H1 (cell line): Measurements from ENCODE around the gene GNL2. TPM values are rescaled to one million over a fixed set of nuclear protein-coding genes. Genes with fewer than 3 reads are reported as not detected.

Experiments used
- BRCA1 ChIP-seq: IDR thresholded peaks from 2 replicates; pipeline ENCODE4 v1.6.1; 2012; ENCODE audit warnings: low read depth, low read length, improper control_type of control experiment
- CBX8 ChIP-seq: fragments of 300-800, 300-1000 bp; sonication (generic); IDR thresholded peaks from 2 replicates; pipeline ENCODE4 v1.7.1; 2016; ENCODE audit warnings: low read depth, low read length, borderline replicate concordance
- CEBPB ChIP-seq: IDR thresholded peaks from 2 replicates; pipeline ENCODE4 v1.6.1; 2012; ENCODE audit warnings: low read depth, low read length
- CTBP2 ChIP-seq: IDR thresholded peaks from 2 replicates; pipeline ENCODE4 v1.7.0; 2011; ENCODE audit warnings: borderline replicate concordance, mild to moderate bottlenecking, moderate library complexity, mixed read lengths, low read length; ENCODE audit not compliant: insufficient read depth, insufficient read length
- EP300 ChIP-seq, 2 experiments: IDR thresholded peaks; 1 replicate in 1 of 2; 2 replicates in 1 of 2; pipeline ENCODE4 v1.6.1; 2011 to 2012; ENCODE audit warnings: low read depth in 2 of 2, low read length in 2 of 2, mild to moderate bottlenecking in 2 of 2, borderline replicate concordance in 1 of 2, inconsistent platforms in 1 of 2, moderate library complexity in 1 of 2
- FOSL1 ChIP-seq: IDR thresholded peaks from 2 replicates; pipeline ENCODE4 v1.6.1; 2011; ENCODE audit warnings: mild to moderate bottlenecking, low read depth, low read length, moderate library complexity; ENCODE audit not compliant: insufficient read depth
- JUND ChIP-seq: IDR thresholded peaks from 2 replicates; pipeline ENCODE4 v1.6.1; 2011; ENCODE audit warnings: mild to moderate bottlenecking, improper control_type of control experiment, low read length
- KDM1A ChIP-seq: fragments of 200-600, 300-600 bp; sonication (generic); IDR thresholded peaks from 2 replicates; pipeline ENCODE4 v1.7.1; 2016; ENCODE audit warnings: mild to moderate bottlenecking, low read length, borderline replicate concordance
- NRF1 ChIP-seq: IDR thresholded peaks from 2 replicates; pipeline ENCODE4 v1.6.1; 2011; ENCODE audit warnings: mild to moderate bottlenecking, low read depth, low read length, improper control_type of control experiment
- POLR2A ChIP-seq, 2 experiments: IDR thresholded peaks; 1 replicate in 1 of 2; 2 replicates in 1 of 2; pipeline ENCODE4 v1.6.1; 2011; ENCODE audit warnings: low read depth in 2 of 2, low read length in 2 of 2, mild to moderate bottlenecking in 2 of 2; ENCODE audit errors: control extremely low read depth in 1 of 2
- POLR2AphosphoS5 ChIP-seq: IDR thresholded peaks from 2 replicates; pipeline ENCODE4 v1.6.1; 2011; ENCODE audit warnings: low read depth, low read length
- RAD21 ChIP-seq, 2 experiments: IDR thresholded peaks in 1 of 2; conservative IDR thresholded peaks in 1 of 2; 2 replicates each; pipeline ENCODE4 v1.6.1; 2011; ENCODE audit warnings: low read depth in 2 of 2, low read length in 2 of 2, improper control_type of control experiment in 1 of 2, inconsistent platforms in 1 of 2, mild to moderate bottlenecking in 1 of 2, moderate library complexity in 1 of 2
- RNF2 ChIP-seq: fragments of 200-900, 300-1000 bp; sonication (generic); IDR thresholded peaks from 2 replicates; pipeline ENCODE4 v1.7.1; 2016; ENCODE audit warnings: borderline replicate concordance, low read depth, mild to moderate bottlenecking, antibody characterized with exemption, low read length; ENCODE audit not compliant: poor library complexity, severe bottlenecking; ENCODE audit errors: missing control alignments
- SP1 ChIP-seq: IDR thresholded peaks from 2 replicates; pipeline ENCODE4 v1.6.1; 2011; ENCODE audit warnings: low read depth, low read length
- SP4 ChIP-seq: IDR thresholded peaks from 2 replicates; pipeline ENCODE4 v1.6.1; 2012; ENCODE audit warnings: low read length, inconsistent platforms
- TAF1 ChIP-seq: IDR thresholded peaks from 2 replicates; pipeline ENCODE4 v1.6.1; 2011; ENCODE audit warnings: mild to moderate bottlenecking, low read depth, low read length
- TCF12 ChIP-seq: IDR thresholded peaks from 2 replicates; pipeline ENCODE4 v1.6.1; 2011; ENCODE audit warnings: low read depth, mild to moderate bottlenecking, low read length
- TEAD4 ChIP-seq: IDR thresholded peaks from 2 replicates; pipeline ENCODE4 v1.6.1; 2012; ENCODE audit warnings: low read depth, low read length, inconsistent platforms, mixed read lengths
- polyA plus RNA-seq, 7 experiments: library from polyadenylated mRNA; depleted of rRNA in 3 of 7; stranded (reverse) in 5 of 7; unstranded in 2 of 7; fragments of >200 nt in 5 of 7; fragments of 200-250 nt in 2 of 7; gene quantifications; 1 replicate in 5 of 7; 2 replicates in 1 of 7; 4 replicates in 1 of 7; pipeline versions ENCODE4 v1.2.1 to v1.2.3, GENCODE V29; 2011 to 2013; ENCODE audit warnings: missing spikeins in 2 of 7, mixed read lengths in 2 of 7
- total RNA-seq: library from RNA; stranded (reverse); fragmentation: NEBNext Ultra II Directional; extraction: Animal tissue kit (Norgen Biotek cat#: 25700); gene quantifications from 2 replicates; pipeline ENCODE4 v1.2.1, GENCODE V29; 2021
- TF ChIP-seq, protein P1 (sequence below): IDR thresholded peaks from 2 replicates; pipeline ENCODE4 v1.6.1; 2011; ENCODE audit warnings: low read depth, mild to moderate bottlenecking, low read length; ENCODE audit not compliant: insufficient read depth

GNL2 gene
- total and polyA plus RNA-seq, 2 of the 8 experiments (the other 6 are each of a cell fraction or from before 2014, with no cell fraction given): 22.2 to 88.3 TPM

DNA sequence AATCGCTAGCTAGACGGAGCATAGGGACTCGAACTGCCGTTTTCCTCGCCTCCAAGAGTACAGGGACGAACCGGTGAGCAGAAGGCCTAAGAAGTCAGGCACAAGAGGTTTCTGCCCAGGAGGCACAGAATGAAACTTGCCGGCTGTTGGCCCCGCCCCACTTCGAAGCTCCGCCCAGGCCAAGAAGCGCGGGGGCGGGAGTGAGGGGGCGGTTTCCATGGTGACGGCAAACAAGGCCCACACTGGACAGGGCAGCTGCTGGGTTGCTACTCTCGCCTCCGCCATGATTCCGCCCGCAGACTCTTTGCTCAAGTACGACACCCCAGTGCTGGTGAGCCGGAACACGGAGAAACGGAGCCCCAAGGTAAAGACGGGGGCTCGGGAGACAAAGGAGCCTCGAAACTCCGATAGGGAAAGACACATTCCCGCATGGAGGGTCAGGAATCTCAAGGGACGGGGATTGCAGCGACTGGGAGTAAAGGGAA lies 39.0 kb downstream of the GNL2 start, which contains the start of gene DNALI1 (continued):
- no peak for TF ChIP-seq NRF1
- TF ChIP-seq RAD21 (IDR thresholded peaks at IDR 0.05 in 1 of 2, conservative IDR thresholded peaks at IDR 0.05 in 1 of 2; ENCODE audit: low read depth in 2 of 2, low read length in 2 of 2): no peak
- no peak for TF ChIP-seq CTBP2
- TF ChIP-seq JUND: no peak
- TF ChIP-seq, protein P1, sequence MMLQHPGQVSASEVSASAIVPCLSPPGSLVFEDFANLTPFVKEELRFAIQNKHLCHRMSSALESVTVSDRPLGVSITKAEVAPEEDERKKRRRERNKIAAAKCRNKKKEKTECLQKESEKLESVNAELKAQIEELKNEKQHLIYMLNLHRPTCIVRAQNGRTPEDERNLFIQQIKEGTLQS: no peak
- TF ChIP-seq EP300 (IDR thresholded peaks at IDR 0.05; ENCODE audit: borderline replicate concordance in 1 of 2, low read depth in 2 of 2, low read length in 2 of 2): no peak
- TF ChIP-seq TEAD4: 0 out of 2 replicates have a peak, but pooled peaks have one; percentile 10
- TF ChIP-seq POLR2AphosphoS5: peak; percentile 55; the same call in 1 of the 2 replicates
- TF ChIP-seq POLR2A (IDR thresholded peaks at IDR 0.05; ENCODE audit: control extremely low read depth in 1 of 2, low read depth in 2 of 2, low read length in 2 of 2): peak; percentile 24 to 63
- TF ChIP-seq TCF12: no peak
- TF ChIP-seq SP1: no peak
- TF ChIP-seq CBX8: no peak
- TF ChIP-seq TAF1: peak; percentile 42; the same call in 1 of the 2 replicates
- no peak for TF ChIP-seq KDM1A
- TF ChIP-seq SP4: no peak
- no peak for TF ChIP-seq CEBPB
- no peak for TF ChIP-seq BRCA1
- TF ChIP-seq FOSL1: no peak
- TF ChIP-seq RNF2: no peak
- TF ChIP-seq, all 59 proteins: peak for 13
